PFSK-1 (cell line): ENCODE results near the gene TMEM63C.

Source experiments
- FOXP2 ChIP-seq: optimal IDR thresholded peaks from 2 replicates; pipeline ENCODE3; 2011; ENCODE audit warnings: borderline replicate concordance, control low read depth, inconsistent platforms; ENCODE audit not compliant: insufficient read depth; ENCODE audit errors: extremely low read length, extremely low read depth
- POLR2AphosphoS5 ChIP-seq: IDR thresholded peaks from 2 replicates; pipeline ENCODE4 v1.6.1; 2012; ENCODE audit warnings: low read depth, mild to moderate bottlenecking, control low read depth, low read length, moderate library complexity
- SIN3A ChIP-seq: IDR thresholded peaks from 2 replicates; pipeline ENCODE4 v1.6.1; 2012; ENCODE audit warnings: mild to moderate bottlenecking, low read length, moderate library complexity, borderline replicate concordance; ENCODE audit not compliant: insufficient read depth
- TAF1 ChIP-seq: IDR thresholded peaks from 2 replicates; pipeline ENCODE4 v1.6.1; 2012; ENCODE audit warnings: low read length, control low read depth, borderline replicate concordance; ENCODE audit not compliant: insufficient read depth
- TF ChIP-seq, protein P1 (sequence below), 2 experiments: IDR thresholded peaks; 2 replicates each; pipeline versions ENCODE4 v1.6.1 to v1.8.0; 2011 to 2012; ENCODE audit warnings: low read depth in 2 of 2, low read length in 2 of 2, control low read depth in 1 of 2, inconsistent platforms in 1 of 2, mild to moderate bottlenecking in 1 of 2, moderate library complexity in 1 of 2; ENCODE audit not compliant: insufficient read depth in 1 of 2

Gene TMEM63C

DNA sequence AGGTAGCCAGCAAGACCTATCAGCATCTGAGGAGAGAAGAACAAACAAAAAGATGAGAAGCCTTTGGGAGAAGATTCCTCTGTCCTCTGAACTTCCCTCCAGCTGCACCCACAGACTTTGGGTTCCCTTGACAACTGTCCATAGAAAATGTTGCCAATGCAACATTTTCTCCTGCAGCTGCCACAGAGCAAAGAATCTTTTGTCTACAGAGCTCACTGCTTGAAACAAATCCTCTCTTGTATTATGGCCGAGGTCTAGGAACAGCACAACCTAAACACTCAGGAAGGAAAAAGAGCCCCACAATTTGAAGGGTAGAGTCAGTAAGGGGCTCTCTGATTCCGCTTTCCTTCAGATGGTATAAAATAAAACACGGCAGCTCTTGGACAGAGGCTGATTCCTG lies 124.8 kb downstream of the TMEM63C start:
- TF ChIP-seq POLR2AphosphoS5 (no peak), FOXP2 (no peak), SIN3A (no peak), TAF1 (no peak)
- TF ChIP-seq, protein P1, sequence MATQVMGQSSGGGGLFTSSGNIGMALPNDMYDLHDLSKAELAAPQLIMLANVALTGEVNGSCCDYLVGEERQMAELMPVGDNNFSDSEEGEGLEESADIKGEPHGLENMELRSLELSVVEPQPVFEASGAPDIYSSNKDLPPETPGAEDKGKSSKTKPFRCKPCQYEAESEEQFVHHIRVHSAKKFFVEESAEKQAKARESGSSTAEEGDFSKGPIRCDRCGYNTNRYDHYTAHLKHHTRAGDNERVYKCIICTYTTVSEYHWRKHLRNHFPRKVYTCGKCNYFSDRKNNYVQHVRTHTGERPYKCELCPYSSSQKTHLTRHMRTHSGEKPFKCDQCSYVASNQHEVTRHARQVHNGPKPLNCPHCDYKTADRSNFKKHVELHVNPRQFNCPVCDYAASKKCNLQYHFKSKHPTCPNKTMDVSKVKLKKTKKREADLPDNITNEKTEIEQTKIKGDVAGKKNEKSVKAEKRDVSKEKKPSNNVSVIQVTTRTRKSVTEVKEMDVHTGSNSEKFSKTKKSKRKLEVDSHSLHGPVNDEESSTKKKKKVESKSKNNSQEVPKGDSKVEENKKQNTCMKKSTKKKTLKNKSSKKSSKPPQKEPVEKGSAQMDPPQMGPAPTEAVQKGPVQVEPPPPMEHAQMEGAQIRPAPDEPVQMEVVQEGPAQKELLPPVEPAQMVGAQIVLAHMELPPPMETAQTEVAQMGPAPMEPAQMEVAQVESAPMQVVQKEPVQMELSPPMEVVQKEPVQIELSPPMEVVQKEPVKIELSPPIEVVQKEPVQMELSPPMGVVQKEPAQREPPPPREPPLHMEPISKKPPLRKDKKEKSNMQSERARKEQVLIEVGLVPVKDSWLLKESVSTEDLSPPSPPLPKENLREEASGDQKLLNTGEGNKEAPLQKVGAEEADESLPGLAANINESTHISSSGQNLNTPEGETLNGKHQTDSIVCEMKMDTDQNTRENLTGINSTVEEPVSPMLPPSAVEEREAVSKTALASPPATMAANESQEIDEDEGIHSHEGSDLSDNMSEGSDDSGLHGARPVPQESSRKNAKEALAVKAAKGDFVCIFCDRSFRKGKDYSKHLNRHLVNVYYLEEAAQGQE (IDR thresholded peaks at IDR 0.05; ENCODE audit: insufficient read depth in 1 of 2, low read depth in 2 of 2, low read length in 2 of 2): no peak

DNA sequence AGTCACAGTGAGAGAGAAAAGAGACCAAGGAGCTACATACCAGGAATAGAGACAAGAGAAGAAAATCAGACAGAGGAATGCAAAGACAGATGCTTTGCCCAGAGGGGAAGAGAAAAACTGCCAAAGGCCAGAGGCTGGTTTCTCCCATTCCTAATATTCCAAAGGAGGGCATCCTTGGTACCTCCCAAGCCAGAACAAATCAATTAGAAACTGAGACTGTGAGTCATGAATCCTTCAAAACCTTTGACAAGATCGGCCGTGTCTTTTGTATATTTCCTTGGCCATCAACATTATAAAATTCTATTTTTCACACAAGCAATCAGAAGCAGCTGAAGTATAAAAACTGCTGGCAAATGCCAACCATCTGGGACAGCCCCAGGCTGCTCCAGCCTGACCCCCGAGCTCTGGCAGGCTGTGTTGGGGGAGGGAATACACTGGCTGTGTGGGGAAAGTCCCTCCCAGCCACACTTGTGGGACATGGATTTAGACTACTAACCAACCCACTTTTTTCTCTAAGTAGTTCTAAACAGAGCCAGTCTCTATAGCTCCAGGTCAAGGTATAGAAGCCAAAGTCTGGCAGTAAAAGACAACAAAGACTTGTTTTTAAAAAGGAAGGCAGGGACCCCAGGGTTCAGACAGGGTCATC lies 125.4 kb downstream of the TMEM63C start:
- TF ChIP-seq SIN3A: no peak
- TF ChIP-seq POLR2AphosphoS5: no peak
- no peak for TF ChIP-seq FOXP2
- TF ChIP-seq, protein P1 (IDR thresholded peaks at IDR 0.05; ENCODE audit: insufficient read depth in 1 of 2, low read depth in 2 of 2, low read length in 2 of 2): no peak
- no peak for TF ChIP-seq TAF1
